HepG2 (cell line): ENCODE measurements around the gene SAPCD1. TPM values are rescaled to one million over a fixed set of nuclear protein-coding genes. Genes with fewer than 3 reads are reported as not detected.

Source experiments
- AHR ChIP-seq: IDR thresholded peaks from 2 replicates; pipeline ENCODE4 v1.6.1; 2018; ENCODE audit warnings: missing genetic modification reagents, missing compliant biosample characterization
- HNRNPL ChIP-seq: fragments of 200-400 bp; formaldehyde crosslinking; IDR thresholded peaks from 2 replicates; pipeline ENCODE4 v1.6.1; 2017; ENCODE audit warnings: mild to moderate bottlenecking, low read depth, low read length
- KDM1A ChIP-seq: IDR thresholded peaks from 2 replicates; pipeline ENCODE4 v1.6.1; 2016; ENCODE audit warnings: missing compliant biosample characterization
- MZF1 ChIP-seq: sonication (generic); formaldehyde crosslinking; IDR thresholded peaks from 2 replicates; pipeline ENCODE4 v1.8.1; 2023; ENCODE audit warnings: mild to moderate bottlenecking, missing genetic modification reagents, borderline replicate concordance
- NFATC3 ChIP-seq: sonication (generic); formaldehyde crosslinking; IDR thresholded peaks from 2 replicates; pipeline ENCODE4 v1.5.1; 2020; ENCODE audit warnings: mild to moderate bottlenecking, missing genetic modification reagents
- PRPF4 ChIP-seq: fragments of 200-400 bp; formaldehyde crosslinking; IDR thresholded peaks from 2 replicates; pipeline ENCODE4 v1.6.1; 2016; ENCODE audit warnings: low read length, low read depth; ENCODE audit not compliant: poor library complexity, severe bottlenecking
- SATB2 ChIP-seq: sonication (generic); formaldehyde crosslinking; IDR thresholded peaks from 2 replicates; pipeline ENCODE4 v1.5.0; 2020; ENCODE audit warnings: missing genetic modification reagents
- SRSF4 ChIP-seq: fragments of 200-400 bp; formaldehyde crosslinking; IDR thresholded peaks from one replicate; pipeline ENCODE4 v1.6.1; 2018; ENCODE audit warnings: mild to moderate bottlenecking, low read depth, low read length, moderate library complexity; ENCODE audit not compliant: poor library complexity, severe bottlenecking
- THAP11 ChIP-seq: IDR thresholded peaks from 2 replicates; pipeline ENCODE4 v1.6.1; 2016; ENCODE audit warnings: missing biosample characterization, missing genetic modification reagents
- ZFP36L2 ChIP-seq: sonication (generic); formaldehyde crosslinking; IDR thresholded peaks from 2 replicates; pipeline ENCODE4 v1.4.0; 2020; ENCODE audit warnings: missing genetic modification reagents
- ZNF674 ChIP-seq: sonication (generic); formaldehyde crosslinking; IDR thresholded peaks from 2 replicates; pipeline ENCODE4 v1.5.0; 2020; ENCODE audit warnings: low read depth, mild to moderate bottlenecking, missing genetic modification reagents
- ZNF747 ChIP-seq: sonication (generic); formaldehyde crosslinking; IDR thresholded peaks from 2 replicates; pipeline ENCODE4 v1.8.1; 2023; ENCODE audit warnings: missing genetic modification reagents, mild to moderate bottlenecking, borderline replicate concordance
- polyA plus RNA-seq, 8 experiments: library from polyadenylated mRNA; depleted of rRNA in 3 of 8; stranded (reverse) in 7 of 8; unstranded in 1 of 8; fragments of >200 nt; fragmentation: Illumina TruSeq in 4 of 8; extraction: Trizol in 4 of 8; gene quantifications; 2 replicates each; pipeline versions ENCODE4 v1.2.1 to v1.2.3, GENCODE V29; 2011 to 2016; ENCODE audit warnings: low read depth in 4 of 8, missing spikeins in 1 of 8, mixed read lengths in 1 of 8; ENCODE audit not compliant: insufficient read depth in 1 of 8
- total RNA-seq, 5 experiments: library from RNA; depleted of rRNA; stranded (reverse); fragments of >200 nt; fragmentation: Illumina TruSeq; extraction: Trizol; gene quantifications; 2 replicates each; pipeline ENCODE4 v1.2.3, GENCODE V29; 2016; ENCODE audit warnings: low read depth in 1 of 5
- TF ChIP-seq, protein P1 (sequence below): sonication (generic); formaldehyde crosslinking; IDR thresholded peaks from 2 replicates; pipeline ENCODE4 v1.5.0; 2020; ENCODE audit warnings: missing genetic modification reagents
- TF ChIP-seq, protein P2 (sequence below): IDR thresholded peaks from 2 replicates; pipeline ENCODE4 v1.6.1; 2016; ENCODE audit warnings: missing compliant biosample characterization, missing genetic modification reagents, borderline replicate concordance
- TF ChIP-seq, protein P3 (sequence below): sonication (generic); formaldehyde crosslinking; IDR thresholded peaks from 2 replicates; pipeline ENCODE4 v1.4.0; 2020; ENCODE audit warnings: missing genetic modification reagents
- TF ChIP-seq, protein P4 (sequence below): sonication (generic); formaldehyde crosslinking; conservative IDR thresholded peaks from 2 replicates; pipeline ENCODE4 v1.4.0; 2020; ENCODE audit warnings: missing genetic modification reagents
- TF ChIP-seq, protein P5 (sequence below): sonication (generic); formaldehyde crosslinking; IDR thresholded peaks from 2 replicates; pipeline ENCODE4 v1.4.0; 2020; ENCODE audit warnings: mild to moderate bottlenecking, missing genetic modification reagents, borderline replicate concordance
- TF ChIP-seq, protein P6 (sequence below): sonication (generic); formaldehyde crosslinking; IDR thresholded peaks from 2 replicates; pipeline ENCODE4 v1.8.1; 2023; ENCODE audit warnings: mild to moderate bottlenecking, missing genetic modification reagents
- TF ChIP-seq, protein P7 (sequence below): sonication (generic); formaldehyde crosslinking; IDR thresholded peaks from 2 replicates; pipeline ENCODE4 v1.4.0; 2020; ENCODE audit warnings: mild to moderate bottlenecking, missing genetic modification reagents

Gene SAPCD1
- total and polyA plus RNA-seq, 2 of the 13 experiments (the other 11 are each of a cell fraction or from before 2014, with no cell fraction given), result 2.5 to 3.9 TPM

DNA sequence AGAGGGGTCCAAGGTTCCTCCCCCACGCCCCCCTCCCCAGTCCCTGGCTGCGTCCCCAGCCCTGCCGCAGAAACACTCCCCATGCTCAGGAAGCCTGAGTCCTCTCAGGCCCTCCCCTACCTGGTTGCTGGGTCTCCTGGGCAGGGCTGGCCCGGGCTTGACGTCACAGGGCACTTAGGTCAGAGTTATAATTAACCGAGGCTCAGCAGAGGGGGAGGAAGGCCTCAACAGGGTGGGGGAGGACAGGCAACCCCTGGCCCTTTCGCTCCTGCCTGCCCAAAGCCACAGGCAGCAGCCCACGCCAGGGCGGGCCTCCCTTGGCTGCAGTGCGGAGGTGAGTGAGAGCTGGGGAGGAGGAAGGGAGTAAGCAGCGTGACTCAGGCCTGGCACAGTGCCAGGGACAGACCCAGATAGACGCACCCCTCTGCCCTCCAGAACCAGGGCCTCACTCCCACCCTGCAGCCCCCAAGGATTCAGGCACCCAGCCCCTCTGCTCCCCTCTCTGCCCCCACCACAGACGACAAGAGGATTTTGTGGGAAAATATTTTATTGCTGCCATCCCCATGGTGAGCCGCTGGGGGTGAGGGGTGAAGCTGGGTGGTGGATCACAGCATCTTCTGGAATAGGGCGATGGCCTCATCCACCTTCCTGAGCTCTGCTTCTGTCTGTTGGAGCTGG is 14.7 kb downstream of the SAPCD1 start, which contains the start of gene VWA7 (continued):
- TF ChIP-seq MZF1 (CRISPR knock-in tag) (no peak), AHR (CRISPR knock-in tag) (no peak), ZNF674 (CRISPR knock-in tag) (no peak), ZFP36L2 (no peak), NFATC3 (CRISPR knock-in tag) (no peak), ZNF747 (CRISPR knock-in tag) (peak; percentile 88; the same call in 1 of the 2 replicates), HNRNPL (0 out of 2 replicates have a peak, but pooled peaks have one; percentile 81), THAP11 (CRISPR knock-in tag) (peak; percentile 66), KDM1A (CRISPR knock-in tag) (0 out of 2 replicates have a peak, but pooled peaks have one; percentile 25), SRSF4 (no peak), PRPF4 (no peak), SATB2 (CRISPR knock-in tag) (no peak)
- TF ChIP-seq, protein P1, sequence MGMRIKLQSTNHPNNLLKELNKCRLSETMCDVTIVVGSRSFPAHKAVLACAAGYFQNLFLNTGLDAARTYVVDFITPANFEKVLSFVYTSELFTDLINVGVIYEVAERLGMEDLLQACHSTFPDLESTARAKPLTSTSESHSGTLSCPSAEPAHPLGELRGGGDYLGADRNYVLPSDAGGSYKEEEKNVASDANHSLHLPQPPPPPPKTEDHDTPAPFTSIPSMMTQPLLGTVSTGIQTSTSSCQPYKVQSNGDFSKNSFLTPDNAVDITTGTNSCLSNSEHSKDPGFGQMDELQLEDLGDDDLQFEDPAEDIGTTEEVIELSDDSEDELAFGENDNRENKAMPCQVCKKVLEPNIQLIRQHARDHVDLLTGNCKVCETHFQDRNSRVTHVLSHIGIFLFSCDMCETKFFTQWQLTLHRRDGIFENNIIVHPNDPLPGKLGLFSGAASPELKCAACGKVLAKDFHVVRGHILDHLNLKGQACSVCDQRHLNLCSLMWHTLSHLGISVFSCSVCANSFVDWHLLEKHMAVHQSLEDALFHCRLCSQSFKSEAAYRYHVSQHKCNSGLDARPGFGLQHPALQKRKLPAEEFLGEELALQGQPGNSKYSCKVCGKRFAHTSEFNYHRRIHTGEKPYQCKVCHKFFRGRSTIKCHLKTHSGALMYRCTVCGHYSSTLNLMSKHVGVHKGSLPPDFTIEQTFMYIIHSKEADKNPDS, result no peak
- TF ChIP-seq, protein P2, sequence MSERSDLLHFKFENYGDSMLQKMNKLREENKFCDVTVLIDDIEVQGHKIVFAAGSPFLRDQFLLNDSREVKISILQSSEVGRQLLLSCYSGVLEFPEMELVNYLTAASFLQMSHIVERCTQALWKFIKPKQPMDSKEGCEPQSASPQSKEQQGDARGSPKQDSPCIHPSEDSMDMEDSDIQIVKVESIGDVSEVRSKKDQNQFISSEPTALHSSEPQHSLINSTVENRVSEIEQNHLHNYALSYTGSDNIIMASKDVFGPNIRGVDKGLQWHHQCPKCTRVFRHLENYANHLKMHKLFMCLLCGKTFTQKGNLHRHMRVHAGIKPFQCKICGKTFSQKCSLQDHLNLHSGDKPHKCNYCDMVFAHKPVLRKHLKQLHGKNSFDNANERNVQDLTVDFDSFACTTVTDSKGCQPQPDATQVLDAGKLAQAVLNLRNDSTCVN (CRISPR knock-in tag), result peak; percentile 67; the same call in 1 of the 2 replicates
- TF ChIP-seq, protein P3, sequence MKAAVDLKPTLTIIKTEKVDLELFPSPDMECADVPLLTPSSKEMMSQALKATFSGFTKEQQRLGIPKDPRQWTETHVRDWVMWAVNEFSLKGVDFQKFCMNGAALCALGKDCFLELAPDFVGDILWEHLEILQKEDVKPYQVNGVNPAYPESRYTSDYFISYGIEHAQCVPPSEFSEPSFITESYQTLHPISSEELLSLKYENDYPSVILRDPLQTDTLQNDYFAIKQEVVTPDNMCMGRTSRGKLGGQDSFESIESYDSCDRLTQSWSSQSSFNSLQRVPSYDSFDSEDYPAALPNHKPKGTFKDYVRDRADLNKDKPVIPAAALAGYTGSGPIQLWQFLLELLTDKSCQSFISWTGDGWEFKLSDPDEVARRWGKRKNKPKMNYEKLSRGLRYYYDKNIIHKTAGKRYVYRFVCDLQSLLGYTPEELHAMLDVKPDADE (CRISPR knock-in tag), result no peak
- TF ChIP-seq, protein P4, sequence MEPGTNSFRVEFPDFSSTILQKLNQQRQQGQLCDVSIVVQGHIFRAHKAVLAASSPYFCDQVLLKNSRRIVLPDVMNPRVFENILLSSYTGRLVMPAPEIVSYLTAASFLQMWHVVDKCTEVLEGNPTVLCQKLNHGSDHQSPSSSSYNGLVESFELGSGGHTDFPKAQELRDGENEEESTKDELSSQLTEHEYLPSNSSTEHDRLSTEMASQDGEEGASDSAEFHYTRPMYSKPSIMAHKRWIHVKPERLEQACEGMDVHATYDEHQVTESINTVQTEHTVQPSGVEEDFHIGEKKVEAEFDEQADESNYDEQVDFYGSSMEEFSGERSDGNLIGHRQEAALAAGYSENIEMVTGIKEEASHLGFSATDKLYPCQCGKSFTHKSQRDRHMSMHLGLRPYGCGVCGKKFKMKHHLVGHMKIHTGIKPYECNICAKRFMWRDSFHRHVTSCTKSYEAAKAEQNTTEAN (CRISPR knock-in tag), result no peak
- TF ChIP-seq, protein P5, sequence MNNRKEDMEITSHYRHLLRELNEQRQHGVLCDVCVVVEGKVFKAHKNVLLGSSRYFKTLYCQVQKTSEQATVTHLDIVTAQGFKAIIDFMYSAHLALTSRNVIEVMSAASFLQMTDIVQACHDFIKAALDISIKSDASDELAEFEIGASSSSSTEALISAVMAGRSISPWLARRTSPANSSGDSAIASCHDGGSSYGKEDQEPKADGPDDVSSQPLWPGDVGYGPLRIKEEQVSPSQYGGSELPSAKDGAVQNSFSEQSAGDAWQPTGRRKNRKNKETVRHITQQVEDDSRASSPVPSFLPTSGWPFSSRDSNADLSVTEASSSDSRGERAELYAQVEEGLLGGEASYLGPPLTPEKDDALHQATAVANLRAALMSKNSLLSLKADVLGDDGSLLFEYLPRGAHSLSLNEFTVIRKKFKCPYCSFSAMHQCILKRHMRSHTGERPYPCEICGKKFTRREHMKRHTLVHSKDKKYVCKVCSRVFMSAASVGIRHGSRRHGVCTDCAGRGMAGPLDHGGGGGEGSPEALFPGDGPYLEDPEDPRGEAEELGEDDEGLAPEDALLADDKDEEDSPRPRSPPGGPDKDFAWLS (CRISPR knock-in tag), result no peak
- TF ChIP-seq, protein P6, sequence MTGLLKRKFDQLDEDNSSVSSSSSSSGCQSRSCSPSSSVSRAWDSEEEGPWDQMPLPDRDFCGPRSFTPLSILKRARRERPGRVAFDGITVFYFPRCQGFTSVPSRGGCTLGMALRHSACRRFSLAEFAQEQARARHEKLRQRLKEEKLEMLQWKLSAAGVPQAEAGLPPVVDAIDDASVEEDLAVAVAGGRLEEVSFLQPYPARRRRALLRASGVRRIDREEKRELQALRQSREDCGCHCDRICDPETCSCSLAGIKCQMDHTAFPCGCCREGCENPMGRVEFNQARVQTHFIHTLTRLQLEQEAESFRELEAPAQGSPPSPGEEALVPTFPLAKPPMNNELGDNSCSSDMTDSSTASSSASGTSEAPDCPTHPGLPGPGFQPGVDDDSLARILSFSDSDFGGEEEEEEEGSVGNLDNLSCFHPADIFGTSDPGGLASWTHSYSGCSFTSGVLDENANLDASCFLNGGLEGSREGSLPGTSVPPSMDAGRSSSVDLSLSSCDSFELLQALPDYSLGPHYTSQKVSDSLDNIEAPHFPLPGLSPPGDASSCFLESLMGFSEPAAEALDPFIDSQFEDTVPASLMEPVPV (CRISPR knock-in tag), result no peak
- TF ChIP-seq, protein P7, sequence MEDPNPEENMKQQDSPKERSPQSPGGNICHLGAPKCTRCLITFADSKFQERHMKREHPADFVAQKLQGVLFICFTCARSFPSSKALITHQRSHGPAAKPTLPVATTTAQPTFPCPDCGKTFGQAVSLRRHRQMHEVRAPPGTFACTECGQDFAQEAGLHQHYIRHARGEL (CRISPR knock-in tag), result no peak
